Stimulated activated CD8-positive, alpha-beta memory T cell treated with anti-CD3 and anti-CD28 coated beads, Interleukin-7, amount 100 ng/mL, for 1 hour (primary cell): ENCODE data around the gene TMEM45A.
"Not testable (repeated sequence)": the region's sequence is repeated elsewhere in the genome, so short reads cannot be mapped to it uniquely, and the experiment has no call there.

Experiments
- DNase-seq, 2 donors: peaks; one replicate each; pipeline ENCODE4 v3.0.0-alpha.2; 2020; ENCODE audit warnings: low read depth in 2 of 2

TMEM45A gene

GRCh38 chr3:100533176-100533575 lies 40.8 kb downstream of the TMEM45A start:
- no peak for DNase-seq

GRCh38 chr3:100535610-100535943 lies 43.2 kb downstream of the TMEM45A start:
- DNase-seq = no peak

- no peak for DNase-seq
Measured at GRCh38 chr3:100536093-100536492, 43.7 kb downstream of the TMEM45A start.

- no peak for DNase-seq
Measured at GRCh38 chr3:100537646-100538338, 45.4 kb downstream of the TMEM45A start.

GRCh38 chr3:100538339-100538706 lies 45.9 kb downstream of the TMEM45A start:
- DNase-seq = no peak

- no peak for DNase-seq
Measured at GRCh38 chr3:100540791-100541334, 48.4 kb downstream of the TMEM45A start.

- DNase-seq = not testable (repeated sequence)
Measured at GRCh38 chr3:100541428-100541827, 49.0 kb downstream of the TMEM45A start.

- no peak for DNase-seq
Measured at GRCh38 chr3:100545371-100545770, 53.0 kb downstream of the TMEM45A start.

- no peak for DNase-seq
Measured at GRCh38 chr3:100546020-100546744, 53.8 kb downstream of the TMEM45A start.

- DNase-seq = no peak
Measured at GRCh38 chr3:100548053-100548452, 55.6 kb downstream of the TMEM45A start.

- DNase-seq = no peak
Measured at GRCh38 chr3:100553618-100554372, 61.4 kb downstream of the TMEM45A start.

- no peak for DNase-seq
Measured at GRCh38 chr3:100554373-100554676, 61.9 kb downstream of the TMEM45A start.

GRCh38 chr3:100556673-100557310 lies 64.4 kb downstream of the TMEM45A start:
- no peak for DNase-seq

GRCh38 chr3:100558233-100558632 lies 65.8 kb downstream of the TMEM45A start:
- no peak for DNase-seq

- DNase-seq = no peak
Measured at GRCh38 chr3:100560426-100560825, 68.0 kb downstream of the TMEM45A start.

- DNase-seq = no peak
Measured at GRCh38 chr3:100561459-100562158, 69.2 kb downstream of the TMEM45A start.

GRCh38 chr3:100562224-100562857 lies 69.9 kb downstream of the TMEM45A start:
- DNase-seq = no peak

GRCh38 chr3:100563228-100563627 lies 70.8 kb downstream of the TMEM45A start:
- DNase-seq = no peak

GRCh38 chr3:100563652-100564211 lies 71.3 kb downstream of the TMEM45A start:
- DNase-seq = no peak

- no peak for DNase-seq
Measured at GRCh38 chr3:100570811-100571210, 78.4 kb downstream of the TMEM45A start.

- no peak for DNase-seq
Measured at GRCh38 chr3:100574536-100574935, 82.1 kb downstream of the TMEM45A start.
